SK-N-MC (cell line): ENCODE results near the gene LRRC36.

ENCODE experiments used
- DNase-seq: peaks from one replicate; pipeline ENCODE4 v3.0.0-alpha.2; 2011; ENCODE audit warnings: low read depth, low spot score
- H3K27ac ChIP-seq: fragments of 200-600 bp; sonication (generic); 2 replicates; pipeline ENCODE4 v1.5.1; 2016; ENCODE audit warnings: mixed run types
- H3K36me3 ChIP-seq: fragments of 200-600 bp; sonication (generic); 2 replicates; pipeline ENCODE4 v1.6.1; 2017; ENCODE audit warnings: antibody characterized with exemption, low read length, mixed read lengths; ENCODE audit not compliant: insufficient read depth
- H3K4me3 ChIP-seq: fragments of 200-600 bp; sonication (generic); 2 replicates; pipeline ENCODE4 v1.5.1; 2016
- H3K9ac ChIP-seq: fragments of 200-600 bp; sonication (generic); 2 replicates; pipeline ENCODE4 v1.8.0; 2017; ENCODE audit warnings: mixed run types, mixed read lengths; ENCODE audit not compliant: insufficient read length
- H3K9me3 ChIP-seq: fragments of 200-600 bp; sonication (generic); 2 replicates; pipeline ENCODE4 v1.6.1; 2017; ENCODE audit warnings: low read depth, mild to moderate bottlenecking, antibody characterized with exemption, low read length, moderate library complexity, mixed read lengths
- EZH2 ChIP-seq: fragments of 200-600 bp; sonication (generic); IDR thresholded peaks from one replicate; pipeline ENCODE4 v1.6.1; 2017; ENCODE audit warnings: antibody characterized with exemption
- FOXP2 ChIP-seq: optimal IDR thresholded peaks from 2 replicates; pipeline ENCODE3; 2011; ENCODE audit warnings: mild to moderate bottlenecking, moderate library complexity; ENCODE audit not compliant: insufficient read depth; ENCODE audit errors: extremely low read length, control extremely low read depth
- POLR2AphosphoS5 ChIP-seq: IDR thresholded peaks from 2 replicates; pipeline ENCODE4 v1.6.1; 2012; ENCODE audit warnings: mild to moderate bottlenecking, low read depth, low read length, borderline replicate concordance

The LRRC36 gene

GRCh38 chr16:67302970-67303369, 23.6 kb upstream of the LRRC36 start:
- Histone ChIP-seq H3K9me3 (no peaks in the 10 kb centered on the region), H3K9ac (no peak overlapping the region), H3K27ac (no peak overlapping the region), H3K36me3 (no peaks in the 10 kb centered on the region), H3K4me3 (no peak overlapping the region)
- DNase-seq: no peak
- TF ChIP-seq FOXP2 (no peak), POLR2AphosphoS5 (no peak), EZH2 (no peak)

GRCh38 chr16:67304020-67304419, 22.6 kb upstream of the LRRC36 start:
- Histone ChIP-seq H3K36me3 (no peaks in the 10 kb centered on the region), H3K4me3 (no peak overlapping the region), H3K9ac (no peak overlapping the region), H3K9me3 (no peaks in the 10 kb centered on the region), H3K27ac (no peak overlapping the region)
- no peak for DNase-seq
- TF ChIP-seq POLR2AphosphoS5 (no peak), FOXP2 (no peak), EZH2 (no peak)

DNA sequence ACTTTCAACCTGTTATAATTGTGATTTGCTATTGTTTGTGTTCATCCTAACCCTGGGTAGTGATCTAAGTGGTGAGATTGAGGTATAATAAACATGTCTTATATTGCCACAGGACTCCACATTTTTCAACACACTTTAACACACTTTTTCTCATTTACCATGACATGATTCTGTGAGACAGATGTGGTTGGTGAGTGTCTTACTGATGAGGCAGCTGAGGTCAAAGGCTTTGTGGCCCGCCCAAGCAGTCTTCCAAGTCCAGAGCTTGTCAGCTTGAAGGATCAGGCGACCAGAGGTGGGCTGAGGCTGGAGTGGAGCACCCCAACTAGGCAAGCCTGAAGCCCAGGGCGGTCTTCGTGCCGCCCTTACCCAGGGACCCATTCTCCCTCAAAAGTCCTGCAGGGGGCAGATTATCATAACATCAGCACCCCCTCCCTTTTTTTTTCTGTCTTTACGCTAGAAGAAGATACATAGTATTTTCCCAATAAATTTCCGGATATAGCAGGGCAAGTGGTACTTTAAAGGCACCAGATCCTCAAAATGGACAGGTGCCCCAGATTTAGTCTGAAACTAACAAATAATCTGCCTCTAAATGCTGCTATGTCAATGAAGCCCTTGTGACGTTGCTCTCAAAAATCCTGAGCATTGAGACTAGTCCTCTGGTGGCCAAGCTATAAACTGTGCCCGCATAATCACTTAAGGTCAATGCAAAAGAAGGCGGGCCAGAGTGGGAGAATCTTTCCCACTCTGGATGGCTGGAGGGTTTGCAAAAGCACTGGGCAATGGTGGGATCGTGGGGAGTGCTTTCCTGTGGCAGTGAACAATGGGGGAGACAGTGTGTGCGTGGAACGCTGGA, 21.2 kb upstream of the LRRC36 start:
- Histone ChIP-seq H3K4me3 (no peak overlapping the region), H3K9ac (no peak overlapping the region), H3K27ac (no peak overlapping the region), H3K9me3 (no peaks in the 10 kb centered on the region), H3K36me3 (no peaks in the 10 kb centered on the region)
- TF ChIP-seq EZH2 (no peak), FOXP2 (no peak)
- no peak for DNase-seq

DNA sequence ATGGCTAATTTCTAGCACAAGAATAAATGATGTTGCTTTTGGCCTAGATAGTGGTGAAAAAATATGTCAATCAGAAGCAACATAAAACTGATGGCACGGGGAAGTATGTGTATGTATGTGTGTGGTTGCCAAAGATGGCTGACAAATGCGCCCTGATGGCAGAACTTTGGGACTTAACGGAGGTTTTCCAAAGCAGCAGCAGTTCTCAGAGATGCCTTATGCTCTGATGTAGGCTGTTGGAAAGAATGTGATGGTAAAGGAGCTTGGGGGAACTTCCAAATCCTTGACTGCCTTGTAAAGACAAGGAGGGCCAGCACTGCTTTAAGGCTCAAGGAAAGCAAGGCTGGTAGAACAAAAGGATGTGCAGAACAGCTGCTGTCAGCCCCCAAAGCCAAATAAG, 16.1 kb upstream of the LRRC36 start:
- DNase-seq: no peak
- no peak overlapping the region for H3K4me3 ChIP-seq

GRCh38 chr16:67311607-67312488, 14.8 kb upstream of the LRRC36 start:
- Histone ChIP-seq H3K27ac (no peak overlapping the region), H3K9me3 (no peaks in the 10 kb centered on the region), H3K4me3 (no peak overlapping the region), H3K9ac (no peak overlapping the region), H3K36me3 (no peaks in the 10 kb centered on the region)
- TF ChIP-seq EZH2: no peak
- TF ChIP-seq FOXP2: no peak
- TF ChIP-seq POLR2AphosphoS5: no peak
- no peak for DNase-seq

More for the DNA sequence above, 16.1 kb upstream of the LRRC36 start:
- Histone ChIP-seq H3K27ac (no peak overlapping the region), H3K9ac (no peak overlapping the region), H3K9me3 (no peaks in the 10 kb centered on the region), H3K36me3 (no peaks in the 10 kb centered on the region)
- TF ChIP-seq POLR2AphosphoS5: no peak
- TF ChIP-seq FOXP2: no peak
- TF ChIP-seq EZH2: no peak

GRCh38 chr16:67312719-67313118, 13.9 kb upstream of the LRRC36 start:
- DNase-seq: no peak
- no peak overlapping the region for H3K27ac ChIP-seq
- H3K4me3 ChIP-seq: no peak overlapping the region
- no peaks in the 10 kb centered on the region for H3K36me3 ChIP-seq
- no peak overlapping the region for H3K9ac ChIP-seq
- no peak for TF ChIP-seq POLR2AphosphoS5
- TF ChIP-seq EZH2: no peak
- H3K9me3 ChIP-seq: no peaks in the 10 kb centered on the region

- Histone ChIP-seq H3K36me3 (no peaks in the 10 kb centered on the region), H3K4me3 (no peak overlapping the region), H3K9me3 (no peaks in the 10 kb centered on the region), H3K27ac (no peak overlapping the region), H3K9ac (no peak overlapping the region)
- DNase-seq: no peak
- TF ChIP-seq EZH2 (no peak), FOXP2 (no peak), POLR2AphosphoS5 (no peak)
Observed at GRCh38 chr16:67317853-67318252, 8.8 kb upstream of the LRRC36 start.

DNA sequence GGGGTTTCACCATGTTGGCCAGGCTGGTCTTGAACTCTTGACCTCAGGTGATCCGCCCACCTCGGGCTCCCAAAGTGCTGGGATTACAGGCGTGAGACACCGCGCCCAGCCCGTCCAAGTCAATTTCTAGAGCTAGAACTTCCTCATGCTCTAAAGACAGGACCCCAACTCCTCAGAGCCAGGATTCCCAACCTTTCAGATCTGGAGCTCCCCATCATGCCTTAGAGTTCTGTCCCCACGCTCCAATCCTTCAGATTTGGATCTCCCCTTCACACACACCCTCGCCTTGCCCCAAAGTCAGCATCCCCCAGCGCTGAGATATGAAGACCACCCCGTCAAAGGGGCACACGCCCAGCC, 522 bp upstream of the LRRC36 start:
- H3K27ac ChIP-seq: no peak overlapping the region
- H3K36me3 ChIP-seq: no peaks in the 10 kb centered on the region
- TF ChIP-seq EZH2 (no peak), FOXP2 (no peak), POLR2AphosphoS5 (no peak)
- H3K9ac ChIP-seq: no peak overlapping the region
- H3K9me3 ChIP-seq: no peaks in the 10 kb centered on the region
- DNase-seq: no peak
- peak overlapping the region; percentile 62 for H3K4me3 ChIP-seq
